ENCODE data around the gene HOXB8. TPM values are rescaled to one million over a fixed set of nuclear protein-coding genes. Genes with fewer than 3 reads are reported as not detected.

The HOXB8 gene
- total RNA-seq, 1 donor from 2014 or later, result not detected

GRCh38 chr17:48588074-48588415, 27.0 kb downstream of the HOXB8 start:
- no peak for FAIRE-seq
- DNase-seq (ENCODE audit: low spot score in 2 of 2), result no peak

- DNase-seq (ENCODE audit: low spot score in 2 of 2) (no peak), FAIRE-seq (no peak)
Measured at GRCh38 chr17:48587276-48588073, 27.6 kb downstream of the HOXB8 start.

DNA sequence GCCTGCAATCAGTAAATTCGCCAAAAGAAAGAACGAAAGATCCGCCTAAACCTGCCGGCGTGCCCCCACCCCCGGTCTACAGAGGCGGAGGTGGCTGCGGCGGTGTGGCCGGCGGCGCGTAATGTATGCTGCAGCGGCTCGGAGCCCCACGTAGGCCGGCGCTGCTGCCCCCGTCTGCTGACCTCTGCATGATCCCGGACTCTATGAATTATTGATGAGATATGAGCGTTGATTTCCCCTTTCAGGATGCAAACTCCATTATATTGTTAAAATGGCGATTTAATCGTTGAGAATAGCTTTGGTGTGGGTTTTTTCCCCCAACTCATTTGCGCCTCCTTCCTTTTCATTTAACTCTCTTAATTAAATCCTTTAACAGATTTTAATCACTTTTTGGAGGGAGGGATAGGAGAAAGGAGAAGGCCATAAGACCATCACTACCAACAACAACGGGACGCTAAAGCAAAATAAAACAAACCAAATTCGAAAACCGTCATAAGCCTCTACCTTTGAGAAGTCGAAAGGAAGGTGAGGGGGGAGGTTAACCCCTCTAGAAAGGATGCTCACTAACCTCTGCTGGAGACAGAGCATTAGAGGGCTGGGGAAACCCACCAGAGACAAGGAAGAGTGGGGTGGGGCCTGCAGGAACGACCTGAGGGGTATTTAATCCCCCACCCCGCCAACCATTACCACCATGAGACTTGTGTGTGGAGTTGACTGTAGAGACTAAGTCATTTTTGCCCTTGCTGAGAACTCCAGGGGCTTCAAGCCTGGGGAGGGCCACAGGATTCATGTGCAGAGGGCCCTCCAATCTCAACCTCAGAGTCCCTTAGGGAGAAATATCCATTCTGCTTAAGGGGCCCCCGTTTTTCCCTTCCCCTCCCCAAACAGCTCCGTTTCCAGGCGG, 28.5 kb downstream of the HOXB8 start:
- FAIRE-seq, result no peak
- no peak for DNase-seq (ENCODE audit: low spot score in 2 of 2)

DNA sequence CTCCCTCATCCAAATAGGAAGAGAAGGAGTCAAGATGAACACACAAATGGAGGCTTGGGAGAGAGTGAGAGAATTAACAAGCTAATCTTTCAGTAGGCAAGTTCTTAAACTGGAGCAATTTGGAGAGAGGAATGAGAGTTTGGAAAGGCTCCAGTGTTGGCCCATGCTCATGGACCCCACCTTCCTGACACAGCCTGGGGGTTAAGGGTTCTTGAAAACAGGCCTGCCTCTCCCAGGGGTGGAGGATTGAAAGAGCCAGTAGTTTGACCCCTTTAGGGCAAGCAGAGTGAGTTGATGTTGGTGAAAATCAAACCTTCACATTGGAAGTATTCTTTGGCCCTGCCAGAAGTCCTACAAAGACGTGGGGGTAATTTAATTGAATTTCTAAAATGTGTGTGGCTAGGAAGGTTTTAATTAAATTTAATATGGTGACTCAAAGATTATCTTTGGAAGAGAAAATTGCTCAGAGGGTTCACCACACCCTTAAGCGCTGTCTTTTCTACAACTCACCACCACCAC, 30.8 kb downstream of the HOXB8 start:
- FAIRE-seq (no peak), DNase-seq (ENCODE audit: low spot score in 2 of 2) (no peak)

DNA sequence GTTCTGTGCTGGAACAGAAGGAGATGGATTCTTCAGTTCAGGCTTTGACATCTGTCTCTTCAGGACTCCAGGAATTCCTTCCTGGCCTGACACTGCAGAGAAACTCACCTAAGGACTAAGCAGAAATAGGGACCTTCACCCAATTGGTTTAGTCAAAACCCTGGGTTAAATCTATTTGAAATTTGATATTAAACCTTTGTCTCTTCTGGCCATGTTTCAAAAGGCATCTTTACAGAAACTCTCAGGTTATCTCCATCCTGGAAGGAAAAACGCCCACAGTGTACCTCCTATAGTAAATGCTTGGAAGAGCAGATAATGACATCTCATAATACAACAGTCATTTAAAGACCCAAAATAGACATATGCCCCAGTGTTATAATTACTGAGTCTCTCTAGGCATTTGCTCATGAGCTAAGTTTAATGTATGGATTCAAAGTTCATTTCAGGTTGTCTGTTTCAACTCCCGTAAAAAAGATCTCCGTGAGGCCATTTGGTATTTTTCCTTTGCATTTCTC, 31.3 kb downstream of the HOXB8 start:
- no peak for FAIRE-seq
- DNase-seq (ENCODE audit: low spot score in 2 of 2), result no peak

- no peak for DNase-seq (ENCODE audit: low spot score in 2 of 2)
- FAIRE-seq, result no peak
Measured at GRCh38 chr17:48582750-48583069, 32.4 kb downstream of the HOXB8 start.

DNA sequence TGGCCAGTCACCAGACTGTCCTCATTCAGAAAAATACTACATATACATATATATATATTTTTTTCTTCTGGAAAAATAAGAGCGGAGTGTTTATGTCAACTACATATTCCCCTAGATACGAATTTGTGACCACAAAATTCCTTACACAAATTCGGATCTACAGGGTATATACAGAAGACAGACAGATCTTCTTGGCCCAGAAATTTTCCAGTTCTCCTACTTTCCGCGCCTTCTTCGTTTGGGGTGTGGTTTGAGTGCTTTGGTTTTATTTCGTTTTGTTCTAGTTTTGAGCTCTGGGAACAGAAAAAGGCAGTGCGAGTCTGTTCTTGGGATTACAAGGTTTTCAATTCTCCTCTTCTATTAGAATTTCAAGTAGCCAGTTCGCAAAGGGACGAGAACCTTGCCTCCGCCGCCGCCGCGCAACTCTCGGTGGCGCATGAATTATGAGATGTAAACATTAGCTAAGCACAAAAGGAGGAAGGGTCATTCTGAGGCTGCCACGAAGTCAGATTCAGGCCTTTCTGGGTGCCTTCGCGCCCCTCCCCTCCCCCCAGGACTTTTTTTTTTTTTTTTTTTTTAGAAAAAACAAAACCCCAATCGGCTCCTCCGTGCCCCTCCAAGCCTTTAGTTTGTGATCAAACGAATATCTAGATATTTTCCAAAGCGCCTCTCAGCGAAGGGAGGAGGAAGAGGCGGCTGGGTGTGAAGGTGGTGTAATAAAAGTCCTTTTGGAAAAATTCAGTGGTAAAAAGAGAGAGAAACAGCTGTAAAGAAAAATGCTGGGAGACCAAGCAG, 35.1 kb downstream of the HOXB8 start:
- FAIRE-seq, result no peak
- DNase-seq (ENCODE audit: low spot score in 2 of 2), result no peak

DNA sequence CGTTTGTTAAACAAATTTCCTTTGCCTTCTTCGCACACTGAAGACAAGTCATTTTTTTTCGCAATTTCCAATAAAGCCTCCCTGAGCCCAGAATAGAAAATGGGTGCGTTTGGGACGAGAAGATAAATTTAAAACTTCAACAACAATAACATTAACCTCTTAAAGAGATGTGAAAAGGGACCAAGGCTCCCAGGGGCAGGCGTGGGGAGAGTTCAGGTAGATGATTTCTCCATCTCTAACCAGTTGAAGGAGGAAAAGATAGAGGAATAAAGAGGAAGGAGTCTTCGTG, 35.7 kb downstream of the HOXB8 start:
- DNase-seq (ENCODE audit: low spot score in 2 of 2) (no peak), FAIRE-seq (no peak)

- no peak for FAIRE-seq
- no peak for DNase-seq (ENCODE audit: low spot score in 2 of 2)
Measured at GRCh38 chr17:48578616-48579470, 36.2 kb downstream of the HOXB8 start.

- no peak for DNase-seq (ENCODE audit: low spot score in 2 of 2)
Measured at GRCh38 chr17:48577946-48578615, 37.0 kb downstream of the HOXB8 start, which contains the start of gene HOXB4. Gene HOXB4 (minus strand): TSS chr17:48578350. CDS start chr17:48578319, 31 bp downstream.

GRCh38 chr17:48577330-48577945, 37.7 kb downstream of the HOXB8 start:
- DNase-seq (ENCODE audit: low spot score in 2 of 2), result no peak
- FAIRE-seq, result no peak

More at GRCh38 chr17:48577946-48578615, 37.0 kb downstream of the HOXB8 start, which contains the start of gene HOXB4:
- FAIRE-seq, result no peak

- no peak for FAIRE-seq
- no peak for DNase-seq (ENCODE audit: low spot score in 2 of 2)
Measured at GRCh38 chr17:48576479-48577309, 38.4 kb downstream of the HOXB8 start.

GRCh38 chr17:48575673-48576478, 39.2 kb downstream of the HOXB8 start:
- FAIRE-seq, result no peak
- no peak for DNase-seq (ENCODE audit: low spot score in 2 of 2)

DNA sequence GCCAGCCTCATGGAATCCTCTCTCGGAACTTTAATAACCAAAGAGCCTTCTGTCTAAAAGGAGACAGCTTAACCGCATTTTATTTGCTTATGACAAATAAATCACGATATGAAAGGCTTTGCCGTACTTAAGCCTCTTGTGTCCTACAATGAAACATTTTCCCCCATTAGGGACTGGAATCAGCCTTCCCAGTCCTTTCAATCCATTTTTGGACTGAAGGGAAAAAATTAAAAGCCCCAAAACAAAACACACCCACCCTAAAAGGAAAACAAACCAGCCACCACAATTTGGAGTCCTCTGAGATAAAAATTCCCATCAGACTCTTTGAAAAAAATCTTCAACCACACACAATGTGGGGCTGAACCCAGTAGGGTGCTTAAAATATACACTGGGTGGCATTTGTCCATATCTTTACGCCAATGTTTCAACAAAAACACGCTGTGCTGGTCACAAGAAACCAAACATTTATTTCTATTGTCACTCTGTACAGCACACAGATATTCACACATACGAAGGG, 40.0 kb downstream of the HOXB8 start:
- no peak for FAIRE-seq
- DNase-seq (ENCODE audit: low spot score in 2 of 2), result no peak

- DNase-seq (ENCODE audit: low spot score in 2 of 2) (no peak), FAIRE-seq (no peak)
Measured at GRCh38 chr17:48574505-48575065, 40.5 kb downstream of the HOXB8 start.

- DNase-seq (ENCODE audit: low spot score in 2 of 2) (no peak), FAIRE-seq (no peak)
Measured at GRCh38 chr17:48571826-48572417, 43.2 kb downstream of the HOXB8 start.

Data from frontal cortex (tissue), 4 donors.